ENCODE data around the gene NAV2.

The NAV2 gene

DNA sequence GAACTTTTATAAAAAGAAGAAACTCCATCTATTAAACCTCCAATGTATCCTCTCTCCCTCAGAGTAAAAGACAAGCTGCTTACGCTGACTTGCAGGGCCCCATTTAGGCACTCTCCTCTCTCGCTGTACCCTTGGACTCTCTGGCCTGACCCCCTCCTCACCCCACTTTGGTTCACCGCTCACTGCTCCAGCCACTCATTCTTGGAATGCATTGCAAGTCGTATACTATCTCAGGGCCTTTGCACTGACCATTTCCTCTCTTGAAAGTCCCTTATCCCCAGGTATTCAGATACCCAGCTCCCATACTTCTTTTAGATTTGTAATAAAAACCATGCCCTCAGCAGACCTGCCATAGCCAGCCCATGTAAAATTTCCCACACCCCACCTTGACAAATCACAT is 308.1 kb downstream of the NAV2 start:
- no peak for DNase-seq (ENCODE audit: low read depth, low spot score)
- TF ChIP-seq, protein P1, sequence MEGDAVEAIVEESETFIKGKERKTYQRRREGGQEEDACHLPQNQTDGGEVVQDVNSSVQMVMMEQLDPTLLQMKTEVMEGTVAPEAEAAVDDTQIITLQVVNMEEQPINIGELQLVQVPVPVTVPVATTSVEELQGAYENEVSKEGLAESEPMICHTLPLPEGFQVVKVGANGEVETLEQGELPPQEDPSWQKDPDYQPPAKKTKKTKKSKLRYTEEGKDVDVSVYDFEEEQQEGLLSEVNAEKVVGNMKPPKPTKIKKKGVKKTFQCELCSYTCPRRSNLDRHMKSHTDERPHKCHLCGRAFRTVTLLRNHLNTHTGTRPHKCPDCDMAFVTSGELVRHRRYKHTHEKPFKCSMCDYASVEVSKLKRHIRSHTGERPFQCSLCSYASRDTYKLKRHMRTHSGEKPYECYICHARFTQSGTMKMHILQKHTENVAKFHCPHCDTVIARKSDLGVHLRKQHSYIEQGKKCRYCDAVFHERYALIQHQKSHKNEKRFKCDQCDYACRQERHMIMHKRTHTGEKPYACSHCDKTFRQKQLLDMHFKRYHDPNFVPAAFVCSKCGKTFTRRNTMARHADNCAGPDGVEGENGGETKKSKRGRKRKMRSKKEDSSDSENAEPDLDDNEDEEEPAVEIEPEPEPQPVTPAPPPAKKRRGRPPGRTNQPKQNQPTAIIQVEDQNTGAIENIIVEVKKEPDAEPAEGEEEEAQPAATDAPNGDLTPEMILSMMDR (IDR thresholded peaks at IDR 0.05; ENCODE audit: low read depth, low read length), result no peak
- no peak overlapping the region for H3K4me3 ChIP-seq (ENCODE audit: low read depth, low read length)
- in situ Hi-C loops (cut with HindIII; ENCODE audit: low sequenced_read_pairs), result no loop called here

DNA sequence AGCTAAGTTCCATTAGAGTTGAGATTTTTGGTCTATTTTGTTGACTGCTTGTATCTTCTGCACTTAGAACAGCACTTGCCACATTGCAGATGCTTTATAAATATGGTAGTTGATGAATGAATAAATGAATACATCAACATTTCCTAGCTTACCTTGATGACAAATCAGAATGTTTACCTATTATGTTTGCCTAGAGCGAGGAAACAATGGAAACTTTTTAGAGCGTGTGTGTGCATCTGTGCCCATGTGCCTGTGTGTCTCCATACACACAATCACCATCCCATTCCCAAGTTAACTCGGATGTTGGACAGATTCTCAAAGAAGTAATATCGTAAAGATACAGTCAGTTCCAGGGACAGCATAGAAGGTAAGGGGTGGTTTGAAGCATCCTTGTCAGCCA is 308.6 kb downstream of the NAV2 start:
- no peak for DNase-seq (ENCODE audit: low read depth, low spot score)
- TF ChIP-seq, protein P1 (IDR thresholded peaks at IDR 0.05; ENCODE audit: low read depth, low read length), result no peak
- in situ Hi-C loops (cut with HindIII; ENCODE audit: low sequenced_read_pairs), result no loop called here

DNA sequence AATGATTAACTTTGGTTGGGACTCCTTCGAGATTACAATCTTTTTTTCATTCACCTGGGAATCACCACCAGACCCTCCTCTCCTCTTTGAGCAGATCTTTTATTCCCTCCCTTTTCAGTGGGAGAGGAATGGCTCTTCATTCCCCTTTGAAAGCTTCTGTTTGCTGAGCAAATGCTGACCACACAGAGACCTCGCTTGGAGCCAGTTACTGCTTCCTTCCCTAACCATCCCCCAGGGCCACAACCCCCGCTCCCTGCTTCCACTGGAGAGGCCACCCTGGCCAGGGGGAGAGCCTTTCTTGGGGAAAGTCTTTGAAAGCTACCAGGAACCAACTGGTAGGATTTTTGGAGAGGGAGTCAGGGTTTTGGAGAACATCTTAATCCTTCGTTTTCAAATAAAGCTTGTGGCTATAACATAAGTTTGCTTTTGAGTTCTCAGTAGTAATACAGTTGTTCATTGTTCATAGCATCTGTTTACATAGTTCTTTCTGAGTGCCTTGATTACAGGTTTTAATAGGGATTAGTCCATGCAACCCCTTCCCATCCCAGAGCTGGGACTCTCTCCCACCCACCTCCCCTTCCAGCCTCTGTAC is 309.2 kb downstream of the NAV2 start:
- H3K4me3 ChIP-seq (ENCODE audit: low read depth, low read length), result no peak overlapping the region
- in situ Hi-C loops (cut with HindIII; ENCODE audit: low sequenced_read_pairs), result no loop called here
- TF ChIP-seq, protein P1 (IDR thresholded peaks at IDR 0.05; ENCODE audit: low read depth, low read length), result no peak
- no peak for DNase-seq (ENCODE audit: low read depth, low spot score)

More for the DNA sequence above, 308.6 kb downstream of the NAV2 start:
- H3K4me3 ChIP-seq (ENCODE audit: low read depth, low read length), result no peak overlapping the region

DNA sequence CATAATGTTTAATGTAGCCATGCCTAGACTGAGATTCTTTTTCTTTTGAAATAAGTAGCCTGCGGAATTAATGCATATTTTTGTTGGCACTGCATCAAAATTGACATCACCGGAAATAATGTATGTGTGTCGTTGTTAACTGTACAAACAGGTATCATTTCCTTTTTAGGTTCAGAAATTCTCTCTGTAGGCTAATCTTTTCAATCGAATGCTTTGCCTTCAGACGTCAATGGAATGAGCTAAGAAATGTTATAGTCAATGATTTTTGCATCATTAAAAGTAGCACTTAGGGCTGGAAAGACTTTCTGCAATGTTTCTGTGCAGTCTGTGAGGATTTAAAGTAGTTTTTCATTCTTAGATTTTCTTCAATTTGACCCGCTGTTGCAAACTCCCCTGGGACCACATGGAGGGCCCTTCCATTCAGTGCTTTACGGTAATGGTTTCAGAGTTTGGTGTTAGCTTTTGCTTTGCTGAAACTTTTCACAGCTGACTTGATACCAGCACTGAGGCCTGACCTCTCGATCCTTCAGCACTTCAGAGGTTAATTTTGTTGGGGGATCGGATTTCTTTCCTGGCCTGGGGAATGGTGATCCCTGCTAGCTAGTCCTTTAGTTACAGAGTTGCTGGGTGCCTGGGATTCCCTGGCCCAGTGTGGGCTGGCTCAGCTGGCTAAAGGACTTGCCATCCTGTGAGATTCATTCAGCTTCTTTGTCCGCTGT is 309.9 kb downstream of the NAV2 start:
- peak overlapping the region; percentile 52 for H3K4me3 ChIP-seq (ENCODE audit: low read depth, low read length)
- DNase-seq (ENCODE audit: low read depth, low spot score), result peak; percentile 76

DNA sequence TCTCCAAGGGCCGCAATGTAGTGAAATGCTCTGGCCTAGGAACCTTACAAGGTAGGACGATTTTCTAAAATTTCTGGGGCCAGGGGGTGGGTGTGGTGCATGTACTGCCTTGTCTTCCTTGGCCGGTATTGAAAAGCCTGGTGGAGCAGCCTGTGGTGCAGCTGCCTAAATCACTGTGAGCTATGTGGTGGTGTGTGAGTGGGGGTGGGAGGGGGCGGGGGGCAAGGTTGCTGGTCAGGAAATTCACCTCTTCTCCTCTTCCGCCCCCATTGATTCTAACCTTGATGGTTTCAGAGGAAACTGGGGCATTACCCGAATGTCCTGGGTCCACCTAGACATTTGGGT is 310.4 kb downstream of the NAV2 start:
- in situ Hi-C loops (cut with HindIII; ENCODE audit: low sequenced_read_pairs), result no loop called here
- TF ChIP-seq, protein P1 (IDR thresholded peaks at IDR 0.05; ENCODE audit: low read depth, low read length), result no peak
- DNase-seq (ENCODE audit: low read depth, low spot score), result no peak
- H3K4me3 ChIP-seq (ENCODE audit: low read depth, low read length), result peak overlapping the region; percentile 52

More for the DNA sequence above, 309.9 kb downstream of the NAV2 start:
- in situ Hi-C loops (cut with HindIII; ENCODE audit: low sequenced_read_pairs), result no loop called here
- TF ChIP-seq, protein P1 (IDR thresholded peaks at IDR 0.05; ENCODE audit: low read depth, low read length), result no peak

DNA sequence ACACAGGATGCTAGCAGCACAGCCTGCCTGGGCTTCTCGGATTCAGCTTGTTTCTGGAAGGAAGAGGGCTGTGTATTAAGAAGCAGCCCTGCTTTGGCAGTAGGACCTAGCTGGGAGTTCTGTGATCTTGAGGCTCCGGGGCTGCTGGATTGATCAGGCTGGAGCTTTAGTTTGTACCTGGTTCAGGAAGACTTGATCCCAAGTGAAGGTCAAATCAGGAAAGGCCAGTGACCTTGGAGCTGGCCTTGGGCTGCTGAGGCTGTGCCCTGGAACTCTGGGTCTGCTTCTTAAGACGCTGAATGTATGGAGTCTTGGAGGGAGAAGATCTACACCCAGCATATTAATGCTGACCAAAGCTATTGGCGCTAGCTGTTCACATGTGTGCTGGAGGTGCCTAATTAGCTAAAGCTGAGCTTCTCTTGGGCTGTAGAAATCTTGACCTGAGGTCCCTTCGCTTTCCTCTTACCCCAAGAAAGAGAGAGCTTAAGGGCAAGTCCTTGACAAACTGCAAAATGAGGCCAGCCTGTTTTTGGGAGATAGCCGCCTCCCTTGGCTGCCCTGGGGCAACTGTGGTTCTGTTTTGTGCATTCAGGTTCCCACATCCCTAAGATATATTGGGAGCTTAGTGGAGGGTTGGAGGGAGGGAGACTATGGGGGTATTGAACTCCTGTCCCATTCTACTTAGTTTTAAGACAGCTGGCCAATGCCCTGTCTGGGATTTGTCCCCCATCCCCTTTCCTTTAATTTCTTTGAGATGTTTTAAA is 311.7 kb downstream of the NAV2 start:
- DNase-seq (ENCODE audit: low read depth, low spot score), result no peak
- H3K4me3 ChIP-seq (ENCODE audit: low read depth, low read length), result peak overlapping the region; percentile 52
- TF ChIP-seq, protein P1 (IDR thresholded peaks at IDR 0.05; ENCODE audit: low read depth, low read length), result no peak
- in situ Hi-C loops (cut with HindIII; ENCODE audit: low sequenced_read_pairs), result no loop called here
